HFF-Myc (cell line): ENCODE results near the gene TFEB.

ENCODE experiments used
- DNase-seq: peaks from one replicate; pipeline ENCODE4 v3.0.0-alpha.2; 2011; ENCODE audit warnings: low read depth; ENCODE audit errors: extremely low read depth
- H3K4me3 ChIP-seq: replicated peaks from 2 replicates; pipeline ENCODE4 v1.5.1; 2011; ENCODE audit warnings: low read depth, mild to moderate bottlenecking, control low read depth, low read length
- CTCF ChIP-seq: IDR thresholded peaks from 2 replicates; pipeline ENCODE4 v1.5.1; 2012; ENCODE audit warnings: mild to moderate bottlenecking, low read depth, low read length, control low read depth; ENCODE audit errors: missing control alignments

Gene TFEB

GRCh38 chr6:41755895-41756294 lies 20.5 kb upstream of the TFEB start:
- no peak for DNase-seq
- no peak for TF ChIP-seq CTCF
- no peak overlapping the region for H3K4me3 ChIP-seq

GRCh38 chr6:41750374-41750773 lies 15.0 kb upstream of the TFEB start:
- no peak for DNase-seq
- no peak for TF ChIP-seq CTCF
- H3K4me3 ChIP-seq, result no peak overlapping the region

- TF ChIP-seq CTCF, result no peak
- DNase-seq, result no peak
Observed at GRCh38 chr6:41748542-41748941, 13.1 kb upstream of the TFEB start.

GRCh38 chr6:41748102-41748477 lies 12.7 kb upstream of the TFEB start:
- no peak for TF ChIP-seq CTCF
- no peak for DNase-seq
- no peak overlapping the region for H3K4me3 ChIP-seq

More at GRCh38 chr6:41748542-41748941, 13.1 kb upstream of the TFEB start:
- H3K4me3 ChIP-seq, result no peak overlapping the region

- no peak for DNase-seq
- no peak within 1 kb of the TSS for H3K4me3 ChIP-seq
- TF ChIP-seq CTCF, result no peak
Observed at GRCh38 chr6:41747256-41748101, 12.1 kb upstream of the TFEB start, which contains the start of gene PGC. Gene PGC (minus strand): TSS chr6:41747397. CDS start chr6:41747334, 63 bp downstream.

GRCh38 chr6:41746107-41746506 lies 10.7 kb upstream of the TFEB start:
- H3K4me3 ChIP-seq, result no peak overlapping the region
- no peak for TF ChIP-seq CTCF
- no peak for DNase-seq
